Left forelimb (tissue), 1 donor: ENCODE data around the gene CCDC47.

ENCODE experiments used
- DNase-seq: peaks from one replicate; pipeline ENCODE4 v3.0.0-alpha.2; 2018; ENCODE audit warnings: low spot score

Gene CCDC47

DNA sequence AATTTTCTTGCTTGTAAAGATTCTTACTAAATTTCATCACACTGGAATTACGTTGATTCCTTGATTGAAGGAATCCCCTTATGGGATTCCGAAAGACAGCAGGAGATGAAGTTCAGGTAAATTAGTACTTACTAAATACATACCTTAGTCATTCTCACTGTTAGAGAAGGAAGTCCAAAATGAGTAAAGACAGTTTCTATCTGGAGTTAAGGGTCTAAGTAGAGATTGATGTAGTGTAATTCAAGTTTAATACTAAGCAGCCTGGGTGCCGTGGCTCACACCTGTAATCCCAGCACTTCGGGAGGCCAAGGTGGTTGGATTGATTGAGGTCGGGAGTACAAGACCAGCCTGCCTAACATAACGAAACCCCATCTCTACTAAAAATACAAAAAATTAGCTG is 10.1 kb upstream of the CCDC47 start:
- DNase-seq, result no peak

GRCh38 chr17:63780928-63781327 is 7.5 kb upstream of the CCDC47 start:
- DNase-seq, result no peak

DNA sequence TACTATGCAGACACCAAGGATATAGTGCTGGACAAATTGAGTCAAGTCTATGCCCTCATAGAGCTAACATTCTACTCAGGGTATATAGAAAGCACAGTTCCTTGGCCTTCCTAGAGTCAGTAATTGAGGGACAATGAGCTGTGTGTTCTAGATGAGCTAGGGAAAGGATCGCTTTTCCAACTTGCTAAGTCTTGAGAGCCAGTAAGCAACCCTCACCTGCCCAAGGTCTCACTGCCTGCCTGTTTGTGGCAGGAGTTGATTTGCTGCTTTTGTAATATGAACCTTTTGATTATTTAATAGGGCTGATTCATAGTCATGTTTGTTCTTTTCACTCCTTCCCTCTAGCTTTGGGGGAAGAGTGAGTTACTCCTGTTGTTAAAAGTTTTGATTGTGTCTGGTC is 7.1 kb upstream of the CCDC47 start:
- no peak for DNase-seq

GRCh38 chr17:63775420-63775819 is 2.0 kb upstream of the CCDC47 start:
- DNase-seq, result no peak

DNA sequence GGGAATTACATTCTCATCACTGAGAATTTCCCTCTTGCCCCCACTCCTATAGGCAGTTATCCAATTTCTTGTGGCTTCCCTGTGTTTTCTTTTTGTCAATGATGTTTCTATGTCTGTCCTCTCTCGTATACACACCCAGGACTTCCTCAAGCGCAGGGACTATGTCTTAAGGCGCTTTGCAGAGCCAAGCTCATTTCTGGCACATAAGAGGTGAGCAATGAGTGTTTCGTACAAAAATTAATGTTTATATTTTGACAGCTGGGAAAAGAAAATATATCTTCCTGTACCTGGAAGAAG is 1.5 kb upstream of the CCDC47 start:
- DNase-seq, result no peak

- DNase-seq, result no peak
These were observed 958 bp upstream of the CCDC47 start, which contains the start of gene DDX42 for GRCh38 chr17:63774141-63774968. Gene DDX42 (plus strand): TSS chr17:63774170. CDS start chr17:63787050, 12,880 bp downstream.

DNA sequence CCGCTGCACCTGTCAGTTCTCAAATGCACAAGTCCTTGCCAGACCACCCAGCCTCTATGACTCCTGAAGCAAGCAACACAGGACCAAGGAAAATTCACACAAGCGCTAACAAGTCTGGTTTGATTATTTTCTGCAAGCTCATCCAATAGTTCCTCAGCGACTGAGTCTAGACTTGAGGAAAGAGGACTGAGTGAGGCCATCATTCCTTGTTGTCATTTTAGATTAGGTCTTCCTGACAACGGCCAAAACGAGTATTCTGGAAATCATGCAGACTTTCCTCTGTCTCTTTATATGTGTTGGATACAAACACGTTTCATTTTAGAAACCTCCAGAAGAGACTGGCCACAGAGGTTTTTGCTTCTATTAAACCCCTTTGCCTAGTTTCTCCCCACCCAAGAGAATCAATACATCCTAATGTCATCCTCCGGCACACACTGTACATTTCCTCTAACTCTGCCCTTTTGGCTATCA is 561 bp downstream of the CCDC47 start:
- no peak for DNase-seq

DNA sequence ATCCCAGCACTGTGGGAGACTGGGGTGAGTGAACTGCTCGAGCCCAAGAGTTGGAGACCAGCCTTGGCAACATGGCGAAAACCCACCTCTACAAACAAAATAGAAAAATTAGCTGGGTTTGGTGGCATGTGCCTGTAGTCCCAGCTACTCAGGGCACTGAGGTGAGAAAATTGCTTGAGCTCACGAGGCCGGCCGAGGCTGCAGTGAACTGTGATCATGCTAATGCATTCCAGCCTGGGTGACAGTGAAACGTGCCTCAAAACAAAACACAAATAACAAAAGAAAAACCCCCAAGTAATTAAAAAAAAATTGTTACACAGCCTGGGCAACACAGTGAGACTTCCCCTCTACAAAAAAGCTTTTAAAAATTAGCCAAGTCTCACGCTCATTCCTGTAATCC is 5.0 kb downstream of the CCDC47 start:
- DNase-seq, result no peak

- DNase-seq, result no peak
These were observed 6.6 kb downstream of the CCDC47 start for GRCh38 chr17:63766754-63767153.

DNA sequence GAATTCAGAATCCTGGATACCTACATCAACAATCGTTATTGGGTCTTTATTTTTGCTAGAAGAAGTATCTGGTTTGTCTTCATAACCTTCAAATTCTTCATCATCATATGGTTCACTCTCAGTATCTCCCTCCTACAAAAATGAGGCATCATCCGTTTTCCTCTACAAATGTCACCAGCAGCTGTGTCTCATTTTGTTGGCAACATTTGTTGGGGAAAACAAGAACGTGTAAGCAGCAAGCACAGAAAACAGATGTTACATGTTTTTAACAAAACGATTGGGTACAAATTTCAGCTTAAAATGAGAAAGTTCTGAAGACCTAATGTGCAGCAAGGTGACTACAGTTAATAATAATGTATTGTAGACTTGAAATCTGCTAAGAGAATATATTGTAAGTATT is 8.7 kb downstream of the CCDC47 start:
- DNase-seq, result no peak

DNA sequence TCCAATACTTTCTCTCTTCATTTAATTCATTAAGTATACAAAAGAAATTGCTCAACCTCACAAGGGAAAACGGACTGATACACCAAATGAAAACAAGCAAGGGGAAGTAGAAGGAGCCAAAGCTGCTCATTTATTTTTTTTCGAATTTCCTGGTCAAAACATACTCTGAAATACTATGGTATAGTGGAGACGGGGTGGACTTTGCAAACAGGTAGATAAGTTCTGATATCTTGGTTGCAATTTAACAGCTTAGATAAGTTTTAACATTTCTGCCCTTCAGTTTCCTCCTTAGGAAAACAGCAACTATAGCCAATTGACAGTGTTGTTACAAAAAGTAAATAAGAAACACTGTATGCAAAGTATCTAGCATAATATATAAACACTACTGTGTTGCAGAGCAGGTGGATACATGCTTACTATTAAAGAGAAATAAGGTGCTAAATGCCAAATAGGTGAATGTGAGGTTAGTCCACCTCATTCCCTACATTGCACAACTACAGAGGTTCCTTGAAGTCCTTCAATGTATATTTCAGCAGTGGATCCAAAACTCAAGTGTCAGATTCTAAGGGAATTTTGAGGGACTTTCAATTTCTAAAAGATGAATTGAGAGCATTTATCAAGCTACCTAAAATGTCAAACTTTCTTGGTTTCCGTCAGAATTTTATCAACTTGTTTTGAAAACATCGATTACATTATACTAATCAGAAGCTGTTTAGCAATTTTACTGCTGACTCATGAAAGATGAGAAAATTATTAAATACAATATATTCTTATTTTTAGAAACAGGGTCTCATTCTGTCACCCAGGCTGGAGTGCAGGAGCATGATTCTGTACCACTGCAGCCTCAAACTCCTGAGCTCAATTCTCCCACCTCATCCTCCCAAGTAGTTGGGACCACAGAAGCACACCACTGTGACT is 11.0 kb downstream of the CCDC47 start:
- DNase-seq, result no peak

GRCh38 chr17:63760771-63761539 is 12.4 kb downstream of the CCDC47 start:
- DNase-seq, result no peak

DNA sequence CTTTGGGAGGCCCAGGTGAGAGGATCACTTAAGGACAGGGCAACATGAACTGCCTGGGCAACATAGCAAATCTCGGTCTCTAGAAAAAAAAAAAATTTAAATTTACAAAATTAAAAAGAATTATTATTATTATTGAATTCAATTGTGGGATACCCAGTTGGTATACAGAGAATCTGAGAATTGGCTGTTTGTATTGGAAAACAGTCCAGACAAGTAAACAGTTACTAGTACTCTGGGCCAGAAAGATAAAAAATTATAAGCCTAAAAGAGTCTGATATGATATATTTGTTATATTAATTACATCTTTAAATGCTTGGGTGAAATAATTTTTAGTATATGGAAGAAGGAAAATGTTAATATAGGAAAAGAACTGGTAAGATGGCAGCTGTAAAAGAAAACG is 15.0 kb downstream of the CCDC47 start:
- no peak for DNase-seq

GRCh38 chr17:63754046-63754445 is 19.4 kb downstream of the CCDC47 start:
- DNase-seq, result no peak

- no peak for DNase-seq
These were observed 20.2 kb downstream of the CCDC47 start for GRCh38 chr17:63753215-63753614.

GRCh38 chr17:63752707-63753106 is 20.7 kb downstream of the CCDC47 start:
- DNase-seq, result no peak

- no peak for DNase-seq
These were observed 21.6 kb downstream of the CCDC47 start for GRCh38 chr17:63751806-63752205.

GRCh38 chr17:63741408-63742173 is 31.8 kb downstream of the CCDC47 start, which contains the start of gene STRADA:
Gene STRADA (minus strand): TSS chr17:63741799. CDS start chr17:63728369, 13,430 bp downstream.
- DNase-seq, result peak; percentile 97

GRCh38 chr17:63741143-63741407 is 32.3 kb downstream of the CCDC47 start:
- DNase-seq, result no peak

DNA sequence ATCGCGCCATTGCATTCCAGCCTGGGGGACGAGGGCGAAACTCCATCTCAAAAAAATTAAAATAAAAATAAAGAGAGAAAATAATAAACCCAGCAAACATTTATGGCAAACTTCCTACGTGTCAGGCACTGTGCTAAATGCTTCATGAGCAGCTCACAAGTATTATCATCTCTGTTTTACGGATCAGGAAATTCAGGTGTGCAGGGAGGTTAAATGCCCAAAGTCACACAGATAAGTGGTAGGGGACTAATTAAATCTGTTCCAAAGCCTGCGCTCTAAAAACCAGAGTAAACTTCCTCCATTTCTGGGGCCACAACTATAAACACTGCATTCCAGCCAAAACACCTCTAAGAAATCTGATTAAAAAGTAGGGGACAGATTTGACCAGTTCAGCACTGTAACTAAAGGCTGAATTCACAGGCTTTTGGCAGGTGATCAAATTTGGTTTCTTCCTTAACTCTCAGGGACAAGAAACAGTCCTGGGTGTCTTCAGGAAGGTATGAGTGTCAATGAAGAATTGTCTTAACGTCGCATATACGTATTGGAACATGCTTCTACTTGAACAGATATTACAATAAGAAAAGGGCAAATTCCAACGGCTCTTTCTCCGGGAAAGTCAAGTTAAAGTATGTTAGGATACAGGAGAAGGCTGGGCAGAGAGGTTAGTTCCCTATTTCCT is 32.8 kb downstream of the CCDC47 start:
- no peak for DNase-seq

- DNase-seq, result no peak
These were observed 37.7 kb downstream of the CCDC47 start for GRCh38 chr17:63735691-63736090.
